GM18498 (cell line): ENCODE results near the gene MAT2B.
"Not testable (repeated sequence)": the region's sequence is repeated elsewhere in the genome, so short reads cannot be mapped to it uniquely, and the experiment has no call there.

Source experiments
- ATAC-seq: cut with Tn5 transposase; IDR thresholded peaks from one replicate; pipeline ENCODE4 v1.9.1; 2021; ENCODE audit warnings: mild to moderate bottlenecking, moderate library complexity; ENCODE audit not compliant: unreplicated experiment

The MAT2B gene

DNA sequence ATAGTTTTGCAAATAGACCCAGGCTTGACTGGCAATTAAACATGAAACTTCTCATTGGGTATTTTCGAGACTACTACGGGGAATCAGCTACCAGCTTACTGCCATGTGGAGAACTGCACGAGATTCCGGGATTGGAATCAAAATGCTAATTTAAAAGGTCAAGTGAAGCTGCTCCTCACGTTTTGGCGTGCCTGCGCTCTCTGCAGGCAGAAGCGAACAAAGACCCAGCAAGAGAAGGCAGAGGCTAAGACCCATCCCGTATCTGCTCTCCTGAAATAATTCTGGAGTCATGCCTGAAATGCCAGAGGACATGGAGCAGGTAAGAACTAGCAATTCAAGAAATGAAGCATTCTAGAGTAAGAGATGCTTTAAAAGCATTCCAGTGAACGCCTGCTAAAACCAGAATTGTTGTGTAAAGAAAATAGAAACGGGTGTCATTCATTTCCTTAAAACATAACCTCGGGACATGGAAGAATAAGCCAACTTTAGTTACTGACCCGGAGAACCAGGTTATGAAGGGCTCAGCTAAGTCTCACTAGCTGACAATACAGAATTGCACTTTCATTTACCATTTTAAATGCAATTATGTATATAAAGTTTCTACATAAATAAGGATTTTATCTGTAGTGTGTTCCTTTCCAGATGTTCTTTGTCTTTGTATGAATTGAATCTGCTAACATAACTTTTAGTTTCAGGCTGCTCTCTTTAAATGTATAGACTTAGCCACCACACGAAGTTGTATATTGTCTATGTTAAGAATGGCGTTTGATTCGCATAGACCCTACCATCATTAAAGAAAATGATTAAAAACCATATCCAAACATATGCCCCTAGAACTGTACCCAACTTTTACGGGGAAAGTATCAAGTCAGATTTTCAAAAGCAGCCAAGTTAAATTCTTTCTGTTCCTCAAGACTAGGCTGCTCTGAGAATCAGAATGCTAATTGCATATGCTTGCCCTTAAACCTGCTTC, 2.0 kb upstream of the MAT2B start:
- no peak for ATAC-seq

DNA sequence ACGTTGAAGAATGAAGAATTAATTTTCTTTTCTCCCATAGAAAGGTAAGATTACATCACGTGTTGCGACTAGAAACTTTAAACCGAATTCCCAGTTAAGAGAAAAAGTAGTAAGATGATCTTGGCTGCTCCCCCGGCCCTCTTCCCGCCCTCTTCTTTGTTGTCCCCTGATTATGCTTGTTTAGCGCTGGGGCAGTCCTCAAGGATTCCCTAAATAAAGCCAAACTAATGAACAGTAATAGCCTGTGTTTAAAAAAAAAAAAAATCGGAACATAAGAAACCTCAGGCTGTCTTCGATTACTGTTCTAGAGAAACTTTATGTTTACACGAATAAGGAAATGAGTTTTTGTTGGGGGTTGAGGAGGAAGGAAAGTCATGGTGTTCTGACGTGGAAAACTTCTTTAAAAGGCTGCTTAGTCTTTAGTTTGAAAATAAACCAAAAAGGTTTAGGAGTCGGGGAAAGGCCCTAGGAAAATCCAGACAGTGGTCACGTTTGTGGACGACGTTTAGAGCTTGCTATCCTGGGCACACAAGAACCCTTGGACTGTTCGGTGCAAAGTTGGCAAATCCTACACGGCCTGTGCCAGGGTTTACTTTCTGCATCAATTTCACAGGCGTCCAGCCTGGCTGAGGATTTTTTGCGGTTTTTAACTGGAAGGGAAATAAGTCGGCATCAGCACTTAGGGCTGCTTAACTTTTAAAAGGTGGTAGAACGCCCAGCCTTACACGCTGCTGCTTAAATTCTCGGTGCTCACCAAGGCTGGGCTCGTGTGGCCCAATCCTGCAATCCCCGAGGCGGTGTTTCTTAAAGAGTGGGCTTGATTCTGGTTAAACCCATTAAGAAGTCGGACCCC, 1.1 kb upstream of the MAT2B start:
- ATAC-seq: no peak

DNA sequence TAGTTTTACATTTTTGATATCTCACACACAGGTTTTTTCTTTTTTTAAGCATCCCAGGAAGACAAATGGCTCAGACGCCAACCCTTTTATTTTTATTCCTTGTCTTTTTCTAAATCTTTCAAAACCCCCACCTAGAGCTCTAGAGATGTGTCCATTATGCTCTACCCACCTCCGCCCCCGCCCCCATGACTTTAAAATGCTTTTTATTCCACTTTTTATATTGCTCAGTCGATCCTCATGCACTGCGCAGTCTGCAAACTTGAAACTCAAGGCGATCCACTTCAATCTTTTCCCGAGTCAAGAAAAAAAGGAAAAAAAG, 411 bp upstream of the MAT2B start:
- ATAC-seq: peak; percentile 1

DNA sequence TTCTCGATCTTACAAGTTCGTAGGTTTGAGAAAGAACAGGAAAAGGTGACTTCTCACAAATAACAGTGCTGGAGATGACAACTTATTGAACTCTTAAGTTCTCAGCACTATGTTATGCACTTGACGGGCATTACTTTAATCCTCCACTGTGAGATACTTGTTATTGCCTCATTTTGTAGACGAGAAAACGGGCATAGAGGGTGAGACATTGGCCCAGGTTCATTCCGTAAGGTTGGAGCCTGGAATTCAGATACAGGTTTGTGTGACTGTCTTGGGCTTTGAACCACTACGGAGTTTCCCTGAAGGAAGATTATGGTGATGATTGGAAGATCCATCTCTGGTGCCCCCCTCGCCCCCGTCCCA, 657 bp downstream of the MAT2B start:
- peak; percentile 17 for ATAC-seq

DNA sequence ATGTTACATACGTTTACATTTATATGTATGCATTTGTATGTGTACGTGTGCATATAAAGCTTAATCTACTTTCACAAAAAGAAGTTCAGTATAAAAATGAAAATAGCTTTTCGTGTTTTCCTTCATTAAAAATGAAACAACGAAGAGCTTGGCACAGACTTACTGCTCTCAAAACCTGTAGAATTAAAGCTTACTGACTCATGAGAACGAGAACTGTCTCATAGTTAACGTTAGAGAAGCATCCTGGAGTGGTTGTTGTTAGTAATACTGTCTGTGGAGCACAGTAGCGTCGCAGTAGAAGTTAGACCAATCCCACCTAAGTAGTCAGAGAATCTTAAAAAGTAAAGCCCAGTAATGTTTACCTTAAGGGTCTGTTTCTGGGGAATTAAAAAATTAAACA, 1.3 kb downstream of the MAT2B start:
- ATAC-seq: no peak

DNA sequence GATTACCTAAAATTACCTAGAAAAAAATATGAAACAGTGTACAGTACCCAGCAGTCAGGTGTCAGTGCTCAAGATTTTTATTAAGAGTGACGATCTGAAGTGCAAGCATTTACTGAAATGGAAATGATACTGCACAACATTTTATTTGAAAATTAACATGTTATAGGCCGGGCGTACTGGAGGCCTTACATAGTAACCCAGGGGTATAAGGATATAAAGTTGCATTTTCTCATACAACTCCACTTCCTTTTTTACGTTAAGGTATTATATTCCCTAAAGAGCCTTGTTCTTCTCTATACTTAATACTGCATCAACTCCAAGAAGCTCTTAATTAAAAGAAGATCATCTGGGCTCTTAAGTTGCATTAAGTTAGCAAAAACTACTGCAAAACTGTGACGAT, 3.3 kb downstream of the MAT2B start:
- no peak for ATAC-seq

DNA sequence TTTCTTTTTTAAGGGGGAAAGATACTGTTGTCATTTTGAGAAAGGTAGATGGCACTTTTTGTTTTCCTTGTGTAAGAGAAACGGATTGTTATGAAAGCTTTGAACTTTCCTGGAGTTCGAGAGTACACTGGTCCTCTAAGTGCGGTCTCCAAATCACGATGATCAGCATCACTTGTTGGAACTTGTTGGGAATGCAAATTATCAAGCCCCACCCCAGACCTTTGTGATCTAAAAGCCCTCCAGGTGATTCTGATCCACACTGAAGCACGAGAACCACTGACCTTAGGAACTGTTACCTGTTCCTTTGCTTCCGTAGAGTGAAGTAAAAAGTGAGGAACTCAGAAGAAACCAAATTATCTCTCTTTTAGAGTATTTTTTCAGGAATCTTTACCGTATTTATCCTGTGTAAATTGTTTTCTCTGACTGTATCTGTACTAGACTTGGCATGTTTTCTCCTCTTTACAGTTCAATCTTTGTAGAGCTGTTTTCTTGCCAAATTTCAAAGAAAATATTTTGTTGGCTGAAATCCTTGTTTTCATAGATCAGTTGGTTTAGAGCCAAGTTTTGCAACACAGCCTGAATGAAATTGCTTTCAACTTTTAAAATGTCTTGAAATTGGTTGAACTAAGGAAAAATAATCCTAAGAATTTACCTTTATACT, 4.0 kb downstream of the MAT2B start:
- ATAC-seq: no peak

DNA sequence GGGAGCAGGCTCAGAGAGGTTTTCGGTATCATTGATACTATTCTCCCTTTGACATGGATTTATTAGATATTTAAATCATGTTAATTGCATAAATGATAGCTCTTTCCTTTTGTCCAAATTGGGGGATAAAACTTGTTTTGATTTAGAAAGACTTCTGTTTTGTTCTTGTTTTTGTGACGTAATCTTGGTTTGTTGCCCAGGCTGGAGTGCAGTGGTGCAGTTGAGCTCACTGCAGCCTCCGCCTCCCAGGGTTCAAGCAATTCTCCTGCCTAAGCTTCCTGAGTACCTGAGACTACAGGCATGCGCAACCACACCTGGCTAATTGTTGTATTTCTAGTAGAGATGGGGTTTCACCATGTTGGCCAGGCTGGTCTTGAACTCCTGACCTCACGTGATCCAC, 7.1 kb downstream of the MAT2B start:
- ATAC-seq: no peak

DNA sequence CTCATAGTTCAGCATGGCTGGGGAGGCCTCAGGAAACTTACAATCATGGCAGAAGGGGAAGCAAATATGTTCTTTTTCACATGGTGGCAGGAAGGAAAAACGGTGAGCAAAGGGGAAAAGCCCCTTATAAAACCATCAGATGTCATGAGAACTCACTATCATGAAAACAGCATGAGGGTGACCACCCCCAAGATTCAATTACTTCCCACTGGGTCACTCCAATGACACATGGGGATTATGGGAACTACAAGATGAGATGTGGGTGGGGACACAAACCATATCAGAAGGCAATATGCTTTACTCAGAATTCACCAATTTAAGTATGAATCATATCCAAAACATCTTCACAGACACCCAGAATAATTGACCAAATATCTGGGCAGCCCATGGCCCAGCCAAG, 19.7 kb downstream of the MAT2B start:
- ATAC-seq: no peak

DNA sequence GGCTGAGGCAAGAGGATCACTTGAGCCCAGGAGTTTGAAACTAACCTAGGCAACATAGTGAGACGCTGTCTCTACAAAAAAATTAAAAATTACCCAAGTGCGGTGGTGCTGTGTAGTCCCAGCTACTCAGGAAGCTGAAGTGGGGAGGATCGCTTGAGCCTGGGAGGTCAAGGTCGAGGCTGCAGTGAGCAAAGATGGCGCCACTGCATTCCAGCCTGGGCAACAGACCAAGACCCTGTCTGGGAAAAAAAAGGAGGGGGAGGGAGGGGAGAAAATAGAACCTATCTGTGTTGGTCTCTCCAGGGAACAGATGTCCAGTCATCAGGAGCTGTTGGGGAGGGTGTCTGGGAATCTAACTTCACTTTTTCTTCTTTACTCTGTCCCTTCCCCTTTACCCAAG, 24.3 kb downstream of the MAT2B start:
- no peak for ATAC-seq

DNA sequence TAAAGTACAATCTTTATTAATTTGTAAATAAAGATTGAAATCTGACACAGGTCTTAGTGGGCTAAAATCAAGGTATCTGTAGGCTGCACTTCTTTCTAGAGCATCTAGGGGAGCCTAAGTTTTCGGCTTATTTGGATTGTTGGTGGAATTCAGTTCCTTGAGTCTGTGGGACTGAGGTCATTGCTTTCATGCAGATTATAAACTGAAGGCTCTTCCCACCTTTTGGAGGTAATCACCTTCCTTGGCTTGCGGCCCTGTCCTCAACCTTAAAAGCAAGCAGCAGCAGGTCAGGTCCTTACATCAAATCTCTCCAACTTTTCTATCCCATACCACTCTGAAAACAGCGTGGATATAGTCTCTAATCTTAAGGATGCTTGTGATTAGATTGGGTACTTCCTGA, 25.9 kb downstream of the MAT2B start:
- ATAC-seq: no peak

DNA sequence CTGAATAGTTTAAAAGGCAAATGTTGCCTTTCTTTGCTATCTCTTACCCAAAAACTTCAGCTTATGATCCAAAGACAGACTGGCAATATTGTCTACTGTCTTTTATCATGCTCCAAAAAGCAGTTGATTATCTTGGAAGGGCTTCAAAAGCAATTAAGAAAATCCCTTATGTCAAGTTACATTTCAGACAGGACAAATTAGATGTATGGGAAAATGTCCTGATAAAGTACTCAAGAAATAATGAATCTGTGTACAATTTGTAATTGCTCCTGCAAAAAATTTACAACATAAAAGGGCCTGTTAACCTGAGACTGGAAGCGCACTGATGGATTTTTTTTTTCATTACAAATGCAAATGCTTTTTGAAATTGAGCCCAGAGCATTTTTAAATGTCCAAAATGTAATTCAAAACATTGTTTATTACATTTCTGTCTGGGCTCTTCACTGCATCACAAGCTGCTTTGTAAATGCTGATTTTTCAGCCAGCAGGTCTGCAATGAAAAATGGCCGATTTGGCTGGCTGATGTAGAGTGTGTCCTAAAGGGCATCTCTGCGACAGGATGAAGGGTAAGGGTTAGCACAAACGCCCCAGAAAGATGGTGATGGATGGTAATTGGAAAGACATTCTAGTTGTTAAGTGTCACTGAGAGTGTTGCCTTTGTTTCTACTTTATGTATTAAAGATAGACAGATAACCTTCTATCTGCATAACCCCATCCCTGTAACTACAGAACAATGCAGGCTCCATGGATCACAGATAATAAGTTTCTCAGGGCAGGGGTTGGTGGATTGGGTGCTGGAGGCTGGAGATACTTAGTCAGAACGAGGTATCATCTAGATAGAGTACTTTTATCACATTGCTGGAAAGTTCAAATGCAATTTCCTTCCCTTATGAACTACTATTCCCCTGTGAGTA, 27.0 kb downstream of the MAT2B start:
- ATAC-seq: no peak

DNA sequence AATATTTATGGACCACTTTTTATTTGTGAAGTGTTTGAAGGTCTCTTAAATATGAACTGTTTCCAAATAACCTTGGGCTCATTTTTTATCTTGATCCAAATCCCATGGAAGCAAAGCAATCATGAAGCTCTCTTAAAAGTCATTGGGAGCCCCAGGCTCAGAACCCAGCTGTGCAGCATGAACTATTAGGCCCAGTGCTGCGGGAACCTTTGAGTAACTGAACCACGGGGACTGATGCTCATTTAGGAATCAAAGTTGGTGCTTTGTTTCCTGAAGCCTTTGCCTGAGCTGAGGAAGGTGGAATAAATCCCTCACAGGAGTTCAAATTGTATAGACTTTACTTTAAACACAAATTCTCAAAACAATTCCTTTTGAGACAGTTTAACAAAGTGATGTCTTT, 27.8 kb downstream of the MAT2B start:
- ATAC-seq: no peak

DNA sequence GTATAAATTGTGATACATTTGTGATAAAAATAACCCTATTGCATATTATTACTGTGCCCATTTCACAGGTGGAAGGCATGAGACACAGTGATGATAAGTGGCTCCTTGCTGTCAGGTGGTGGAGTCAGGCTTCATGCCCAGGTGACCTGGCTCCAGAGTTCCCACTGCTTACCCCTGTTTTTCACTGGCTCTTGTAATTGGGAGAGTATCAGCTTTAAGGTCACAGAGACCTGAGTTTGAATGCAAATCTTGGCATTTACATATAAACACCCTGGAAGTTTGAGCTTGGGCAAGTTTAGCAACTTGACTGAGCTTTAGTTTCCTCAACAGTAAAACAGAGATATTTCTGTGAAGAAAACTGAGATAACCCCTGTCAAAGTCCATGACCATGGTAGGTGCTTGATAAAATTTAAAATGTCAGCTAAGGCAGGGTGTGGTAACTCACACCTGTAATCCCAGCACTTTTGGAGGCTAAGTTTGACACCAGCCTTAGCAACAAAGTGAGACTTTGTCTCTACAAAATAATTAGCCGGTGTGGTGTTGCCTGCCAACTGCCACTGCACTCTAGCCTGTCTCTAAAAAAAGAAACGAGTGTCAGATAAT, 29.2 kb downstream of the MAT2B start:
- no peak for ATAC-seq

DNA sequence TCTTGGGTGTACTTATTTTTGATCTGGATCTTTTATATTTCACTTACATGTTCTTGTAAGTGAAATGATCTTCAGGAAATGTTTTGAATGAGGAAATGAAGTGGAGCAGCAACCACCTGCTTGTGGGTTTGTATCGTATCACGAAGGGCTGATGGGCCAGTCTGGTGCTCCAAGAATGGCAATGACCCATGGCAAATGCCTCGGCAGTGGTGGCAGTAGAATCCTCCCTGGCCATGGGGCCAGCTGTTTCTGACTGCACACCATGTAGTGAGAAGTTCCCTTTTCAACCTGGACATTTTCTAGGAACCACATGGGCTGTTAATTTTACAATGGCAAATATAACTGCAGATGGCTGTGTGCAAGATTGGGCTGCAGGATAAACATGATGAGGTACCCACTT, 29.9 kb downstream of the MAT2B start:
- peak; percentile 48 for ATAC-seq

DNA sequence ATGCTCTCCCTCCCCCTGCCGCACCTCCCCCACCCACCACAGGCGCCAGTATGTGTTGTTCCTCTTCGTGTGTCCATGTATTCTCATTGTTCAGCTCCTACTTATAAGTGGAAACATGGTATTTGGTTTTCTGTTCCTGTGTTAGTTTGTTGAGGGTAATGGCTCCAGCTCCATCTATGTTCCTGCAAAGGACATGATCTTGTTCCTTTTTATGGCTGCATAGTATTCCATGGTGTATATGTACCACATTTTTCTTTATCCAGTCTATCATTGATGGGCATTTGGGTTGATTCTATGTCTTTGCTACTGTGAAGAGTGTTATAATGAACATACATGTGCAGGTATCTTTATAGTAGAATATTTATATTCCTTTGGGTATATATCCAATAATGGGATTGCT, 31.0 kb downstream of the MAT2B start:
- ATAC-seq: not testable (repeated sequence)

DNA sequence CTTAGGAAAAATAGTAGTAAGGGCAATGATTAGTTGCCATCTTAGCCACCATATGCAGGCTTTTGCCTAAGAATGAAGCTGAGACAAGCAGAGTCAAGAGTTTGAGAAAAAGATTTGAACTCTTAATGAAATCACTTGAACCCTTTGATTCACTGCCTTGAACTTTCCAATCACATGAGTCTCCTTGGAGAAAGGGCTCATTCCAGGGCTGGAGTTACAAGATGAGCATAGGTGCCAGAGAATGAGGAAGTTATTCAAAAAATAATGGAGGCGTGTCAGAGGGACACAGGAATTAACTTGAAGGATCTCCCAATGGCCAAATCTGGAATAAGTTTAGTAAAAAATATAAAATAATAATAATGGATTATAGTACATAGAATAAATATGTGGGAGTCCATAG, 35.3 kb downstream of the MAT2B start:
- ATAC-seq: no peak

DNA sequence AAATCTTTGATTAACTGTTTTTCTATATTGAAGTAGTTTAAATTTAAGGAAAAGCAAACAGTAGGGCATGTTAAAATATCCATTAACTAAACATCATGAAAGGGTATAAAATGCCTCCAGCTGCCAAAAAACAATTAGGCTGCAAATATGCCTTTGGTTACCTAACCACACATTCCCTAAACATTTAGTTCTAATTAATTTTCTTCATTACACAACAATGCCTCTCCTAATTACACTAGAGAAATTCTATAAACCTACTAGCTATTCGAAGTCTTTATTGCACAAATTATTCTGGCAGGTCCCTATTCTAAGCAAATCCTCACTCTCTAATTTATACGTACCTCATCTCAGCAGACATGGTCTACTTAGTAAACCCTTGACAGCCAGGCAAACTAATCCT, 37.4 kb downstream of the MAT2B start:
- no peak for ATAC-seq

DNA sequence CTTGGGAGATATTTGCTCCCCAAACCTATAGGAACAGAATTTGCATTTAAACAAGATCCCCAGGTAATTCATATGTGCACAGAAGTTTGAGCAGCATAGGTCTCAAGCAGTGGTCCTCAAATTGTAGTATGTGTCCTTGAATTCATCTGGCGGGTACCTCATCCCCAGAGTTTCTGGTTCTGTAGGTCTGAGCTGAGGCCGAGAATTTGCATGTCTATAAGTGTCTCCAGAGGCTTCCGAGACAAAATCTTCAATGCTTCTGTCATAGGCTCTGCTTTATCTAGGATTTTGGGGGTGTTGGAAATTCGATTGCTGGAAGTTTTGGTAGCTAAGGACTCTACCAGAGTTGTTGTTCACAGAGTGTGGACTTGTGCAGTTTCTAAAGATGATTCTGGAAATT, 38.6 kb downstream of the MAT2B start:
- ATAC-seq: no peak

DNA sequence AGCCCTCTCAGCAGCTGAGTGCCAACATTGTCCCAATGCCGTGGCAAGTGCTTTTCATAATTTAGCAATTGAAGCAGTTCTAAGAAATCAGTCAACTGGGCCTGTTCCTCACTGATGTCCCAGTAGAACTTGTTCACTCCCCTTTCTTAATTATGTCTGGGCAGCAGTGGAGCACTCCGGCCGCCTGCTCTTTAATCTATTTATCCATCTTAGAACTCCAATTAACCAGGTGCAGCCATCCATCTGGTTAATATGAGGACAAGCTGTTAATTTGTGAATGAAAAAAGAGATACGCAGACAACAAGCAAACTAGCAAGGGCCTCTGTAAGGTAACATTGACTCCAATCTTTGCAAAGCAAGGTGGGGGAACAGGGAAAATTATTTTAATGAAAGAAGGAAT, 39.4 kb downstream of the MAT2B start:
- no peak for ATAC-seq
